EL (cell line): ENCODE measurements around the gene KRTAP10-9.
A peak's percentile ranks its signal among the peaks of the same experiment; 100 is the strongest.
"Not testable (repeated sequence)": the region's sequence is repeated elsewhere in the genome, so short reads cannot be mapped to it uniquely, and the experiment has no call there.

Experiments
- DNase-seq: peaks from one replicate; pipeline ENCODE4 v3.0.0-alpha.2; 2016

Gene KRTAP10-9

DNA sequence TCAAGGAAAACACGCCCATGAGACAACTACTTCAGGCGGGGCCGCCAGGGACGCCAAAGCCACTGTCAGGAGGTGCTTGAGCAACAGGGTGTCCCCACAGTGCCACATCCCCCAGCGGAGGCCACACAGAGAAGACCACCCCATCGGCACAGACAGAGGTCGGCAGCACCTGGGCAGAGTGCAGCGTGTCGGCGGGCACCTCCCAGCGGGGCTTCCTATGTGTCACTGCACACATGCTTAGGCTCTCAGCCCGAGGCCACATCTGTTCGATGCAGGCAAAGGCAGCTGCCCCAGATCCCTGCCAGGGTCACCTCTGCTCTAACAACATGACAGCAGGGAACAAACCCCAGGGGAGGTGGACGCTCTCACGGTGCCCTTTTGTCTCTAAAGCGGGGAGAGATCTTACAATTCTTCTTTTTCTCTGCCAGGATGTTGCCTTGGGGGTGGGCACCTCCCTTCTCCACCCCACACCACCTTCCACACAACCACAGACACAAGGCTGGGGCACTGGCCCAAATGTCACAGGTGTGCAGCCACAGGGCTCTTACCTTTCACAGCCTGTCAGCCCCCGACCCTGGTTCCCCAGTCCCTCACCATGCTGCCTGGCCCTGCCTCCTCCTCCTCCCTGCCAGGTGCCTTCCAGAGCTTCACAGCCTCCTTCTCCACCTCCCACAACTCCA lies 10.8 kb upstream of the KRTAP10-9 start:
- no peak for DNase-seq

DNA sequence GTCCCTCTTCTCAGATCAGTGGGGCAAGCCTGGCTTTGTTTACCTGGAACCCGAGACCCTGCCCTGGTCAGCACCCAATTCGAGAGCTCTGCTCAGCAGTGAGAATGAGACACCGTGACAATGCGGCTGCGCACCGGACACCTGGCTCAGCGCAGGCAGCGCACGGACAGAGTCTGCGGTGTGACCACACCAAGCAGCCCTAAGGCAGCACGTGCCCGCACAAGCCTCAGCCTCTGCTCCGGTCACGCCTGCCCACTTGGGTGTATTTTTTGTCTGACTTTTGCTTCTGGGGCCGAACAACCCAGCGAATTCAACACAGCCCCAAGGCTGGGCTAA lies 10.3 kb upstream of the KRTAP10-9 start:
- no peak for DNase-seq

DNA sequence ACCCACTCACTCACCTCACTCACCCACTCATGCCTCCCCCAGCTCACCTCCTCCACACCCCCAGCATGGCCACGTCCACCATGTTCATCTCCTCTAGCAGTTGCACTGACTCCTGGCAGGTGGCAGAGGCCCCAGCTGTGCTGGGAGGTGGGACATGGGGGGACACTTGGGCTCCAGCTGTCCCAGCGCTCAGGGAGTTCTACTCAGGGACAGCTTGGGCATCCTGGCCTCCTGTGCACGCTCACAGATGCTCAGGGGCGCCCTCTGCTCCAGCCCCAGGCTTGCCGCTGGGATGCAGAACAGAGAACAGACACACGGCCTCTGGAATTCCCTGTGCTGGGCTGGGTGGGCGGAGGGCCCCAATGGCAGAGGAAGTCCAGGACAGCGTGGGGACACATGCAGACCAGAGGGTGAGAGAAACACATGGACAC lies 9.8 kb upstream of the KRTAP10-9 start:
- no peak for DNase-seq

DNA sequence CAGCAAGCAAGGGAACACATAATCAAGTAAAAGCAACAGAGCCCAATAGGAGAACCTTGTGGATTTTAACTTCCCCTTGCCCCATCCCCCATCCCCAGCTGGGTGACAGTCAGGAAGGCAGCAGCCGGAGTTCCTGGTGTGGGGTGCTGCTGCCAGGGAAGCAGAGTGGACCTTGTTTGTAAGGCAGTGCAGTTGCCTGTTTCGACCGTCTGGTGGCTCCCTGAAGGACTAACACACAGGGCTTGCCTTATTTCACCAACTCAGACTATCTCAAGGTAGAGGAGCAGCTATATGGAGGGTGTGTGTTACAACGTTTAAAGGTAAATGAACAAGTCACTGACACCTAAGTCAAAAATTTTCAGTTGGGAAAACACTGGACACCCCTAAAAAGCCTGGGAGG lies 8.4 kb upstream of the KRTAP10-9 start:
- peak; percentile 7 for DNase-seq

- no peak for DNase-seq
Measured at GRCh38 chr21:44618909-44619308, 8.0 kb upstream of the KRTAP10-9 start.

- no peak for DNase-seq
Measured at GRCh38 chr21:44619886-44620285, 7.0 kb upstream of the KRTAP10-9 start.

DNA sequence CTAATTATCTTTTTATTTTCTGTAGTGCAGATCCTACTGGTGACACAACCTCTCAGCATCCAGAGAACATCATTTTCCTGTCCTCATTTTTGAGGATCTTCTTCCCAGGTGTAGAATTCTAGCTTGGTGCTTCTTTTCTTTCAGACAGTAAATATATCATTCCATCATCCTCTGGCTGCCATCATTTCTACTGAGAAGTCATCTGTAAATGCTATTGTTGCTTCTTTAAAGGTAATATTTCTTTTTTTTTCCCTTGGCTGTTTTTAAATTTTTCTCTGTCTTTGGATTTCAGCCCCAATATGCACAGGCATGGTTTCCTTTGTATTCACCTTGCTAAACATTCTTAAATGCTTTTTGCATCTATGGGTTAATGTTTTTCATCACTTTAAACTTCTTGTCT lies 3.3 kb upstream of the KRTAP10-9 start:
- no peak for DNase-seq

DNA sequence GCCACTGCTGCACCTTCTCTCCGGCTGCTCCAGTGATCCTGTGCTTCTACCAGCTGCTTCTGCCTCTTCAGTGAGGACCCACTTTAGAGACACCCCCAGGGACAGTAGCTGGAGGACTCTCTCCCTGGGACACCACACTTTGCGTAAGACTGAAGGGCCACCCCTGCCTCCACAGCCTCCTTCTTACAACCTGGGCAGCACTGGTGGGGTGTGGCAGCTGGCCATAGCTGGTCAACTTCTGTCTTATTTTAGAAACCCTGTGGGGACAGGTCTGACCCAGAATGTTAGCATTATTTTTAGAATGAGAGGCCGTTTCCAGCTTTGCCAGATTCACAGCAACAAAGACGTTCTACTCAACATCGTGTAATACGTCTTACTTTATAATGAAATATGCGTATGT lies 1.1 kb upstream of the KRTAP10-9 start:
- DNase-seq = no peak

GRCh38 chr21:44626262-44626661 lies 631 bp upstream of the KRTAP10-9 start:
- DNase-seq = no peak

- DNase-seq = not testable (repeated sequence)
Measured at GRCh38 chr21:44627181-44627822, 409 bp downstream of the KRTAP10-9 start.

DNA sequence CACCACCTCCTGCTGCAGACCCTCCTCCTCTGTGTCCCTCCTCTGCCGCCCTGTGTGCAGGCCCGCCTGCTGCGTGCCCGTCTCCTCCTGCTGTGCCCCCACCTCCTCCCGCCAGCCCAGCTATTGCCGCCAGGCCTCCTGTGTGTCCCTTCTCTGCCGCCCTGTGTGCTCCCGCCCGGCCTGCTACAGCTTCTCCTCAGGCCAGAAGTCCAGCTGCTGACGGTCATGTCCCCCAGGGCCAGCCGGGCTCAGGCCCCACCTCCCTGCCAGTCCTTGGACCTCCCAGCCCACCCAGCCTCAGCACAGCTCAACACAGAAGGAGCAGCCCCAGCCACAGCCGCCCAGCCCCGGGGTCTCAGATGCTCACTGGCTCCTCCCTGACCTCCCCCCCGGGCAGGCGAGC lies 939 bp downstream of the KRTAP10-9 start:
- DNase-seq = not testable (repeated sequence)

DNA sequence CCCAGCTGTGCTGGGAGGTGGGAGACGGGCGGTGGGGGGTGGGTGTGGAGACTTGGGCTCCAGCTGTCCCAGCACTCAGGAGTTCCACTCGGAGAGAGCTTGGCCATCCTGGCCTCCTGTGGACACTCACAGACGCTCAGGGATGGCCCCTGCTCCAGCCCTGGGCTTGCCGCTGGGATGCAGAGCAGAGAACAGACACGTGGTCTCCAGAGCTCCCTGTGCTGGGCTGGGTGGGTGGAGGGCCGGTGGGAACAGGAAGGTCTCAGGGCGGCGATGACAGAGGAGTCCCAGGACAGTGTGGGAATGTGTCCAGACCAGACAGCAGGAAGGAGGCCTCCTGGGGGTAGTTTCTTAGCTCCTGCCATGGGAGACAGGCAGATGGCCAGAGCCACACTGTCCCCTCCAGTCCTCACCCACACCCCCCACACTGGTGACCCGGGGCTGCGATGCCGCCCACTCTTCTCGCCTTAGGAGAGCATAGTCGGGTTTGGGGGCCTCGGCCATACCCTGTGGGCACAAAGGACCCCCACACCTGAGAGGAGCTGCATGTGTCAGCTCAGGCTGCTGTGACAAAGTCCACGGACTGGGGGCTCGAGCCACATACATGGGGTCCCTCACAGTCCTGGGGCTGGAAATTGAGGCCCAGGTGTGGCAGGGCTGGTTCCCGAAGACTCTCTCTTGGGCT lies 2.0 kb downstream of the KRTAP10-9 start:
- no peak for DNase-seq

- no peak for DNase-seq
Measured at GRCh38 chr21:44630440-44630839, 3.5 kb downstream of the KRTAP10-9 start.

DNA sequence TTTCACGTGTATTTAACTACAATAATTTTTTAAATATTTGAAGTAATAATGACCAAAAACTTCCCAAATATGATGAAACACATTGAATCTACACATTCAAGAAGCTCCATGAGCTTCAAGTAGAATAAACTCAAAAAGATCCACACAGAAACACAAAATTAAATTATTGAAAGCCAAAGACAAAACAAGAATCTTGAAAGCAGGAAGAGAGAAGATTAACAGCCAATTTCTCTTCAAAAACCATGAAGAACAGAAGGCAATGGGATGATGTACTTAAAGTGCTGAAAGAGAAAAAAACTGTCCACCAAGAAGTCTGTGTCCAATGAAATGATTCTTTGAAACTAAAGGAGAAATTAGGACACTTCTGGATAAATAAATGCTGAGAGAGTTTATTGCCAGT lies 5.2 kb downstream of the KRTAP10-9 start:
- DNase-seq = no peak

DNA sequence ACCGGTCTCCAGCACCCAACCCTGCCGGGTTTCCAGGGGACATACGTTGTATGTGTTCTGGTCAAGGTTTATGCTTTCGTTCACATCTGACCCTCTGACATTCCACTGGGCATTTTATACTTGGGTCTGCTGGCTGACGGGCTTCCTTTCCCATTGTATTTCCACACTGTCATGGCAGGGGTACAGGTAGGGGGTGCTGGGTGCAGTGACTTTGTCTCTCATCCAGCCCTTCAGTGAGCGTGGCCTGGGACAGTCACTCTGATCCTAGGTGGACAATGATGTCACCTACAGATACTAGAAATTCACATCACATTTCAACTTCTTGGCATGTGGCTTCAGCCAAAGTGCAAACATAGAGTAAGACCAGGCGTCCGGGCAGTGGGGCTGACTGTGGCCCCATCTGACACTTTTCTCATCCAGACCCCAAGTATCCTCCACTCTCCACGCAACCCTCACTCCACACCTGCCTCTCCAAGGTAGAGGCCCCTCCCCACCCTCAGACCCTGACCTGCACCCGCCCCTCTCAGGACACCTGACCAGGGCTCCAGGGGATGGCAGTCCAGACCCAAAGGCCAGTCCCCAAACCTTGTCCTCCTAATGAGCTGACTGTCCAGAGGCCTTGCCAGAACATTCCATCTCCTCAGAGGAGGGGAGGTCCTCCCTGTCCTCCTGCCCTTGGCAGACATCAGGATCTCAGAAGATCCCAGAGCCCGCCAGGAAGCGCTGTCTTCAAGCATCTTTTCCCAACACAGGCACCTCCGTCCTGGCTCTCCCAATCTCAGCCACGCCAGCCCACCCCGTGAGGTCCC lies 9.5 kb downstream of the KRTAP10-9 start:
- no peak for DNase-seq

DNA sequence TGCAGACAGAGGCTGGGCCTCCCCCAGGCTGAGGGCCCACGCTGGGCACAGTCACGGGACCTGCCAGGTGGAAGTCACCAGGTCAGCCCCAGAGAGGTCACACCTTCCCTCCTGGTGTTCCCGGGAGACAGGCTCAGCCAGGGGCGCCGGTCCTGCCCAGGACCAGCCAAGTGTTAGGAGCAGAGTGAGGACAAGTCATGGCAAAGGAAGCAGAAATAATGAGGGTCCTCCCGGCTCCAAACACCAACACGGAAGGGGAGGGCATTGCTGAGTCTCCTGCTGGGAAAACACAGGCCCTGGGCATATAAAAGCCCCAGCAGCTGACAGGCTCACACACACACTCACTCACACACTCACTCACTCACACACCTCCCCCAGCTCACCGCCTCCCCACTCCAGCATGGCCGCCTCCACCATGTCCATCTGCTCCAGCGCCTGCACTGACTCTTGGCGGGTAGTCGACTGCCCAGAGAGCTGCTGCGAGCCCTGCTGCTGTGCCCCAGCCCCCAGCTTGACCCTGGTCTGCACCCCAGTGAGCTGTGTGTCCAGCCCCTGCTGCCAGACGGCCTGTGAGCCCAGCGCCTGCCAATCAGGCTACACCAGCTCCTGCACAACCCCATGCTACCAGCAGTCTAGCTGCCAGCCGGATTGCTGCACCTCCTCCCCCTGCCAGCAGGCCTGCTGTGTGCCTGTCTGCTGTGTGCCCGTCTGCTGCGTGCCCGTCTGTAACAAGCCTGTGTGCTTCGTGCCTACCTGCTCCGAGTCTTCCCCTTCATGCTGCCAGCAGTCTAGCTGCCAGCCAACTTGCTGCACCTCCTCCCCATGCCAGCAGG lies 10.3 kb downstream of the KRTAP10-9 start, which contains the start of gene KRTAP10-10:
TSS of gene KRTAP10-10 (plus strand) at position 339 of the 833 bp plus-strand sequence. CDS start at position 401, 62 bp downstream.
- no peak for DNase-seq

- not testable (repeated sequence) for DNase-seq
Measured at GRCh38 chr21:44637851-44638348, 11.0 kb downstream of the KRTAP10-9 start.

DNA sequence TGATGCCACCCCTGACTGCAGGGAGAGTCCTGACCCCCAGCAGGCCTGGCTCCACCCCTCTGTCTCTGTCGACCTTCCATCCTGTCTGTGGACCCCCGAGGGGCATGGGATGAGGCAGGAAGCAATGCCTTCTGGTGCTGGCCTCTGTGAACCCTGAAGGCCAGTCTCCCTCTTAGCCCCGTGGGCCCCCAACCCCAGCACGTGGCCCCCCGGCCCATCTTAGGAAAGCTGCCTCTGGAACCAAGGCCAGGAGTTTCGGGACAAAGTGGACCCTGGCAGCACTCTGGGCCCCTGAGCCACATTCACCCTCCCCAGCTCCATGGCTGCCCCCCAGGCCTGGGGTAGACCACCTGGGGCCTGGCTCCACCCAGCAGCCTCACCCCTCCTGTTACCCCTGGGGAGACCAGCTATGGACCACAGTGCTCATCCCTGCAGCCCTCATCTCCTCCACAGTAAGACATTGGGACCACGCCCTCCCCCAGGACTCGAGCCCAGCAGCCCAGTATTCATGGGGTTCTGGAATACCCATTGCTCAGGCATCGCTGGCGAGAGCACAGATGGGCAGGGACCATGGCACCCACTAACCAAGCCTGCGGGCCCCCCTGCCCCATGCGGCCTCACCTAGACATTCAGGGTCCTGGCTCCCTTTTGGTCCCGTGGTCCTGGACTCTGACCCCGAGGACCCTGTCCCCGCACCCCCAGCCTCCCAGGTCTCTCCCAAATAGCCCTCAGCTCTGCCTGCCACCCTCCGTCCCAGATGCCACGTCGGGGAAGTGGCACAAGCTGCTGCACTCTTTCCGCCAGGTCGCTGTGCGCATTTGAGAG lies 11.8 kb downstream of the KRTAP10-9 start:
- not testable (repeated sequence) for DNase-seq

DNA sequence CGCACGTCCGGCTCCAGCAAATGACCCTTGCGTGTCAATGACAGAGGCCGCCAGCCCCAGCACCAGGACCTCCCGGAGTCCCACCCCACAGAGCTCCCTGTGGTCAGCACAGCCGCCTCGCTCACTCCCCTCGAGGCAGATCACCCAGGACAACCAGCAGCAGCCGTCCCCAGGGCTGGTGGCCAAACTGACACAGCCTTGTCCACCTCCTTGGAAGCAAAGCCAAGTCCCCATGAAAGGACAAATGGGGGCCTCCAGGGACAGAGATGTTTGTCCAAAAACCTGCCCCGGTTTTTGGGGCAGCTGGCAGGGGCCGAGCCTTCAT lies 12.4 kb downstream of the KRTAP10-9 start:
- DNase-seq = no peak

DNA sequence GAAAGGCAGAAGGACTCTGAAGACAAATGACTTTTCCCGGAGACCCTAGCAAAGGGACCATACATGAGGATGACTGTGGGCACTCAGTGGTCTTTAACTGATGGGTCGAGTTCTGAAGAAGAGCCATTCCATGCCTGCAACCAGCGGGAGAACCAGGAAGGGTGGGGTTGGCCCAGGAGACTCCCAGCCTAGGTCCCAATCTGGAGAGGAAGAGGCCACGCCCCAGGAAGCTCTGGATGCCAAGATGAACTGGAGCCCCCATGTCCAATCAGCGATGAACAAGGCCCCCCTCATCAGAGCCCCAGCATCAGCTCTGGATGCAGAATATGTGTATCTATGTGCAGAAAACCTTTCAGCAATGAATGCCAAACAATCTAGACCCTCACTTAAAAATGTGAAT lies 13.9 kb downstream of the KRTAP10-9 start:
- no peak for DNase-seq

DNA sequence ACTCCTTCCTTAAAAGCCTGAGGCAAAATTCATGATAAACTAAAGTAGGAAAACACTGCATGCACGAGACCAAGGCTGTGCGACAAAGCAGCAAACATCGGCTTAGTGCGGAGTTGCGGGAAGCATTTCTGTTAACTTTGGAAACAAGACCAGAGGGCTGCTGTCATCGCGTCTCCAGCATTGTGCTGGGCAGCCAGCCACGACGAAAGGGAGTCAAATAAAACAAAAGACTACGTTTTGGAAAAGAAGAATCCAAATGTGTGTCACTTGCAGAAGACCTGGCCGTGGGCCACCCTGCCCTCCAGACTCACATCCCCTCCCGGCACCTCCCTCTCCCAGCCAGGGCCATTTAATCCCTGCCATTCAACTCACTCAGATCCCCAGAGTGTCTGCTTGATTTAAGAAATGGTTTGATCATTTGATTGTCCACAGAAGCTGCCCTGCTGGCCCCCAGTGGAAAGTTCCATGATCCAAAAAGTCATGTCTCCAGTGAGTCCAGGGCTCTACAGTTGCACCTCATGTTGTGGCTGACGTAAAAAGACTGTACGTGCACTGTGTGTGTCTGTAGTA lies 16.9 kb downstream of the KRTAP10-9 start:
- no peak for DNase-seq
